ENCODE measurements around the gene LIFR. TPM values are rescaled to one million over a fixed set of nuclear protein-coding genes. Genes with fewer than 3 reads are reported as not detected.

LIFR gene
- total and polyA plus RNA-seq, 2 donors, result 27.5 to 33.8 TPM

- Histone ChIP-seq H3K9me3 (ENCODE audit: control insufficient read depth in 2 of 2, insufficient read depth in 1 of 2, low read length in 1 of 2) (no peaks in the 10 kb centered on the region), H3K4me3 (ENCODE audit: low read length in 2 of 2) (no peak overlapping the region), H3K27me3 (ENCODE audit: control insufficient read depth in 2 of 2, insufficient read depth in 1 of 2, low read length in 1 of 2) (peaks cover 0 to 10% of the 10 kb centered on the region in 2 donors), H3K36me3 (ENCODE audit: control insufficient read depth in 2 of 2, insufficient read depth in 2 of 2, low read length in 1 of 2) (no peaks in the 10 kb centered on the region), H3K27ac (ENCODE audit: low read depth in 1 of 2, low read length in 1 of 2) (no peak overlapping the region), H3K4me1 (ENCODE audit: control insufficient read depth in 2 of 2, insufficient read depth in 2 of 2, low read length in 2 of 2) (no peaks in the 10 kb centered on the region)
- peak; percentile 54 to 88 (median 74) for DNase-seq (ENCODE audit: low read depth in 6 of 9, low spot score in 9 of 9)
- 29% methylated on average over 9 of the region's 9 CpGs for WGBS
Observed at GRCh38 chr5:38441453-38442246, 114.8 kb downstream of the LIFR start.

GRCh38 chr5:38438757-38439156 is 117.7 kb downstream of the LIFR start:
- H3K36me3 ChIP-seq (ENCODE audit: control insufficient read depth in 2 of 2, insufficient read depth in 2 of 2, low read length in 1 of 2), result no peaks in the 10 kb centered on the region
- H3K4me1 ChIP-seq (ENCODE audit: control insufficient read depth in 2 of 2, insufficient read depth in 2 of 2, low read length in 2 of 2), result no peaks in the 10 kb centered on the region
- H3K27me3 ChIP-seq (ENCODE audit: control insufficient read depth in 2 of 2, insufficient read depth in 1 of 2, low read length in 1 of 2), result no peaks in the 10 kb centered on the region
- WGBS, result 95% methylated on average over 1 of the region's 1 CpG
- no peak for DNase-seq (ENCODE audit: low read depth in 6 of 9, low spot score in 9 of 9)
- H3K27ac ChIP-seq (ENCODE audit: low read depth in 1 of 2, low read length in 1 of 2), result no peak overlapping the region
- H3K4me3 ChIP-seq (ENCODE audit: low read length in 2 of 2), result no peak overlapping the region
- H3K9me3 ChIP-seq (ENCODE audit: control insufficient read depth in 2 of 2, insufficient read depth in 1 of 2, low read length in 1 of 2), result no peaks in the 10 kb centered on the region

- DNase-seq (ENCODE audit: low read depth in 6 of 9, low spot score in 9 of 9), result no peak
- WGBS, result 97% methylated on average over 7 of the region's 7 CpGs
- peaks cover 0 to 6% of the 10 kb centered on the region in 2 donors for H3K27me3 ChIP-seq (ENCODE audit: control insufficient read depth in 2 of 2, insufficient read depth in 1 of 2, low read length in 1 of 2)
- no peaks in the 10 kb centered on the region for H3K36me3 ChIP-seq (ENCODE audit: control insufficient read depth in 2 of 2, insufficient read depth in 2 of 2, low read length in 1 of 2)
- no peaks in the 10 kb centered on the region for H3K4me1 ChIP-seq (ENCODE audit: control insufficient read depth in 2 of 2, insufficient read depth in 2 of 2, low read length in 2 of 2)
- no peak overlapping the region for H3K27ac ChIP-seq (ENCODE audit: low read depth in 1 of 2, low read length in 1 of 2)
- H3K9me3 ChIP-seq (ENCODE audit: control insufficient read depth in 2 of 2, insufficient read depth in 1 of 2, low read length in 1 of 2), result no peaks in the 10 kb centered on the region
- no peak overlapping the region for H3K4me3 ChIP-seq (ENCODE audit: low read length in 2 of 2)
Observed at GRCh38 chr5:38434966-38435705, 121.3 kb downstream of the LIFR start.

- 26% methylated on average over 6 of the region's 6 CpGs for WGBS
- no peak for DNase-seq (ENCODE audit: low read depth in 6 of 9, low spot score in 9 of 9)
- no peak overlapping the region for H3K27ac ChIP-seq (ENCODE audit: low read depth in 1 of 2, low read length in 1 of 2)
Observed at GRCh38 chr5:38433160-38433861, 123.1 kb downstream of the LIFR start.

GRCh38 chr5:38431242-38431853 is 125.1 kb downstream of the LIFR start:
- Histone ChIP-seq H3K9me3 (ENCODE audit: control insufficient read depth in 2 of 2, insufficient read depth in 1 of 2, low read length in 1 of 2) (no peaks in the 10 kb centered on the region), H3K4me1 (ENCODE audit: control insufficient read depth in 2 of 2, insufficient read depth in 2 of 2, low read length in 2 of 2) (no peaks in the 10 kb centered on the region), H3K27ac (ENCODE audit: low read depth in 1 of 2, low read length in 1 of 2) (no peak overlapping the region), H3K27me3 (ENCODE audit: control insufficient read depth in 2 of 2, insufficient read depth in 1 of 2, low read length in 1 of 2) (peaks cover 0 to 6% of the 10 kb centered on the region in 2 donors), H3K36me3 (ENCODE audit: control insufficient read depth in 2 of 2, insufficient read depth in 2 of 2, low read length in 1 of 2) (no peaks in the 10 kb centered on the region), H3K4me3 (ENCODE audit: low read length in 2 of 2) (no peak overlapping the region)
- DNase-seq (ENCODE audit: low read depth in 6 of 9, low spot score in 9 of 9), result no peak
- WGBS, result 98% methylated on average over 1 of the region's 1 CpG

More at GRCh38 chr5:38433160-38433861, 123.1 kb downstream of the LIFR start:
- Histone ChIP-seq H3K9me3 (ENCODE audit: control insufficient read depth in 2 of 2, insufficient read depth in 1 of 2, low read length in 1 of 2) (no peaks in the 10 kb centered on the region), H3K27me3 (ENCODE audit: control insufficient read depth in 2 of 2, insufficient read depth in 1 of 2, low read length in 1 of 2) (peaks cover 0 to 6% of the 10 kb centered on the region in 2 donors), H3K4me3 (ENCODE audit: low read length in 2 of 2) (no peak overlapping the region), H3K4me1 (ENCODE audit: control insufficient read depth in 2 of 2, insufficient read depth in 2 of 2, low read length in 2 of 2) (no peaks in the 10 kb centered on the region), H3K36me3 (ENCODE audit: control insufficient read depth in 2 of 2, insufficient read depth in 2 of 2, low read length in 1 of 2) (no peaks in the 10 kb centered on the region)

- H3K27ac ChIP-seq (ENCODE audit: low read depth in 1 of 2, low read length in 1 of 2), result no peak overlapping the region
- no peaks in the 10 kb centered on the region for H3K4me1 ChIP-seq (ENCODE audit: control insufficient read depth in 2 of 2, insufficient read depth in 2 of 2, low read length in 2 of 2)
- no peaks in the 10 kb centered on the region for H3K36me3 ChIP-seq (ENCODE audit: control insufficient read depth in 2 of 2, insufficient read depth in 2 of 2, low read length in 1 of 2)
- H3K4me3 ChIP-seq (ENCODE audit: low read length in 2 of 2), result no peak overlapping the region
- DNase-seq (ENCODE audit: low read depth in 6 of 9, low spot score in 9 of 9), result no peak
- H3K9me3 ChIP-seq (ENCODE audit: control insufficient read depth in 2 of 2, insufficient read depth in 1 of 2, low read length in 1 of 2), result no peaks in the 10 kb centered on the region
- WGBS, result 88% methylated on average over 9 of the region's 9 CpGs
- H3K27me3 ChIP-seq (ENCODE audit: control insufficient read depth in 2 of 2, insufficient read depth in 1 of 2, low read length in 1 of 2), result peaks cover 0 to 2% of the 10 kb centered on the region in 2 donors
Observed at GRCh38 chr5:38426986-38427950, 129.2 kb downstream of the LIFR start.

- Histone ChIP-seq H3K36me3 (ENCODE audit: control insufficient read depth in 2 of 2, insufficient read depth in 2 of 2, low read length in 1 of 2) (no peaks in the 10 kb centered on the region), H3K4me3 (ENCODE audit: low read length in 2 of 2) (no peak overlapping the region), H3K4me1 (ENCODE audit: control insufficient read depth in 2 of 2, insufficient read depth in 2 of 2, low read length in 2 of 2) (no peaks in the 10 kb centered on the region), H3K9me3 (ENCODE audit: control insufficient read depth in 2 of 2, insufficient read depth in 1 of 2, low read length in 1 of 2) (no peaks in the 10 kb centered on the region), H3K27ac (ENCODE audit: low read depth in 1 of 2, low read length in 1 of 2) (no peak overlapping the region), H3K27me3 (ENCODE audit: control insufficient read depth in 2 of 2, insufficient read depth in 1 of 2, low read length in 1 of 2) (peaks cover 0 to 2% of the 10 kb centered on the region in 2 donors)
- 70% methylated on average over 1 of the region's 1 CpG for WGBS
- DNase-seq (ENCODE audit: low read depth in 6 of 9, low spot score in 9 of 9), result no peak
Observed at GRCh38 chr5:38426490-38426889, 130.0 kb downstream of the LIFR start.

All from thymus (tissue), 11 donors.